HL-60 (cell line): ENCODE data around the gene ZSCAN1.

ENCODE experiments used
- POLR2AphosphoS5 ChIP-seq: IDR thresholded peaks from 2 replicates; pipeline ENCODE4 v1.6.1; 2012; ENCODE audit warnings: low read depth
- TF ChIP-seq, protein P1 (sequence below): IDR thresholded peaks from one replicate; pipeline ENCODE4 v1.5.1; 2011; ENCODE audit warnings: low read length, control low read depth, inconsistent platforms; ENCODE audit not compliant: insufficient read depth

DNA sequence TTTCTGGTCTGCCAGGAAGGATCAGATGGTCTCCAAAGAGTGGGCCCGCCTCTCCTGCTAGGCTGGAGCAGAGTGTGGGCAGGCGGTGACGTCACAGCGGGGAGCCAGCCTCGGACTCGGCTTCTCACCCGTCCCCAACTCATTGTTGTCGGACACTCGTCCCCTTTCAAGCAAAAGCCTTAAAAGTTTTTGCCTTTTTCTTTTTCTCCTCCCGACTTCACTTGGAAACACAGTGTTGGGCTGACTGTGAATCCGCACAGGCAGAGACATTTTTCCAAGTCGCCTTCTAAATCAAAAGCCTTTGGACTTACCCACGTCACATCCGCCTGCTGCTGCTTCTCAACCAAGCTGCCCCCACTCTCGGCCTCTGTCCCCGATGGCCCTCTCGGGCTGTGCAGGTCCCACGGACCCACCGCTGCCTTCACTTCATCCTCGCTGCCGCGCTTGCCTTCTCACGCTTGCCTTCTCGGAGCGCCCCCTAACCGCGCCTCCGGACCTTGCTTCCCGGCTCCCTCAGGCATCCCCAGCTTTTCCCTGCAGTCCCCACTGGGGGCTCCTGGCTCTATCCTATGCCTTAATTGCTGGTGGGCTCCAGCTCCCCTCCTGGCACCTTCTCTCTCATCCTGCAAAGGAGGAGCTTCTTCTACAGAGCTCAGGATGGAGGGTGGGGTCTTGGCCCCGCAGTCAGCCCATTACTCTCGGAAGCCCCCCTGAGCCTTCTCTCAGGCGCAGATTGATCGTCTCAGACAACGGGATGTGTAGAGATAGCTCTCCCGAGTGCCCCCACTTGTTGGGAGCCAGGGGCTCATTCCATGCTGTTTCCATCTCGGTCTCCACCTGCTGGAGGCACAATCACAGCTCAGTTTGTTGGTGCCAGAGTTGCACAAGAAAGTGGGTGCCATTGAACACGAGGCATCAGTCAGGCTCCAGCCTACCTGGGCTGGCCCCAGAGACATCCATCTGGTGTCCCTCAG lies 21.4 kb downstream of the ZSCAN1 start:
- TF ChIP-seq, protein P1, sequence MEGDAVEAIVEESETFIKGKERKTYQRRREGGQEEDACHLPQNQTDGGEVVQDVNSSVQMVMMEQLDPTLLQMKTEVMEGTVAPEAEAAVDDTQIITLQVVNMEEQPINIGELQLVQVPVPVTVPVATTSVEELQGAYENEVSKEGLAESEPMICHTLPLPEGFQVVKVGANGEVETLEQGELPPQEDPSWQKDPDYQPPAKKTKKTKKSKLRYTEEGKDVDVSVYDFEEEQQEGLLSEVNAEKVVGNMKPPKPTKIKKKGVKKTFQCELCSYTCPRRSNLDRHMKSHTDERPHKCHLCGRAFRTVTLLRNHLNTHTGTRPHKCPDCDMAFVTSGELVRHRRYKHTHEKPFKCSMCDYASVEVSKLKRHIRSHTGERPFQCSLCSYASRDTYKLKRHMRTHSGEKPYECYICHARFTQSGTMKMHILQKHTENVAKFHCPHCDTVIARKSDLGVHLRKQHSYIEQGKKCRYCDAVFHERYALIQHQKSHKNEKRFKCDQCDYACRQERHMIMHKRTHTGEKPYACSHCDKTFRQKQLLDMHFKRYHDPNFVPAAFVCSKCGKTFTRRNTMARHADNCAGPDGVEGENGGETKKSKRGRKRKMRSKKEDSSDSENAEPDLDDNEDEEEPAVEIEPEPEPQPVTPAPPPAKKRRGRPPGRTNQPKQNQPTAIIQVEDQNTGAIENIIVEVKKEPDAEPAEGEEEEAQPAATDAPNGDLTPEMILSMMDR: no peak
- no peak for TF ChIP-seq POLR2AphosphoS5
